HepG2 (cell line): ENCODE data around the gene MDP1. TPM values are rescaled to one million over a fixed set of nuclear protein-coding genes. Genes with fewer than 3 reads are reported as not detected.

Source experiments
- ARID5B ChIP-seq: IDR thresholded peaks from 2 replicates; pipeline ENCODE4 v1.4.0; 2020; ENCODE audit warnings: mild to moderate bottlenecking, missing genetic modification reagents
- GATAD2A ChIP-seq: IDR thresholded peaks from 2 replicates; pipeline ENCODE4 v1.6.1; 2016
- KAT7 ChIP-seq: IDR thresholded peaks from 2 replicates; pipeline ENCODE4 v1.6.1; 2018; ENCODE audit warnings: borderline replicate concordance, missing compliant biosample characterization
- LCORL ChIP-seq, 2 experiments: fragments of 450-650 bp in 1 of 2; sonication (generic) in 1 of 2; formaldehyde crosslinking in 1 of 2; IDR thresholded peaks; 2 replicates each; pipeline versions ENCODE4 v1.5.0 to v1.6.1; 2017 to 2020; ENCODE audit warnings: antibody characterized with exemption in 1 of 2, missing genetic modification reagents in 1 of 2
- MED8 ChIP-seq: sonication (generic); formaldehyde crosslinking; IDR thresholded peaks from 2 replicates; pipeline ENCODE4 v1.8.1; 2023; ENCODE audit warnings: mild to moderate bottlenecking, missing genetic modification reagents; ENCODE audit not compliant: insufficient replicate concordance
- PRDM4 ChIP-seq: sonication (generic); formaldehyde crosslinking; IDR thresholded peaks from 2 replicates; pipeline ENCODE4 v1.9.0; 2021; ENCODE audit warnings: missing genetic modification reagents, borderline replicate concordance
- PREB ChIP-seq: sonication (generic); formaldehyde crosslinking; IDR thresholded peaks from 2 replicates; pipeline ENCODE4 v1.4.0; 2020; ENCODE audit warnings: missing genetic modification reagents
- RBM22 ChIP-seq: fragments of 200-400 bp; formaldehyde crosslinking; optimal IDR thresholded peaks from 2 replicates; pipeline ENCODE3; 2017; ENCODE audit warnings: mild to moderate bottlenecking, low read length, moderate library complexity
- SAP130 ChIP-seq: IDR thresholded peaks from 2 replicates; pipeline ENCODE4 v1.6.1; 2016; ENCODE audit warnings: low read depth
- TEAD3 ChIP-seq: optimal IDR thresholded peaks from 2 replicates; pipeline ENCODE3; 2016; ENCODE audit warnings: borderline replicate concordance
- ZNF230 ChIP-seq: sonication (generic); formaldehyde crosslinking; IDR thresholded peaks from 2 replicates; pipeline ENCODE4 v1.4.0; 2020; ENCODE audit warnings: mild to moderate bottlenecking, missing genetic modification reagents
- ZNF24 ChIP-seq: fragments of 450-650 bp; IDR thresholded peaks from 2 replicates; pipeline ENCODE4 v1.6.1; 2017; ENCODE audit warnings: antibody characterized with exemption, mild to moderate bottlenecking
- ZNF354B ChIP-seq: sonication (generic); formaldehyde crosslinking; IDR thresholded peaks from 2 replicates; pipeline ENCODE4 v1.8.0; 2022; ENCODE audit warnings: mild to moderate bottlenecking, missing genetic modification reagents
- ZNF605 ChIP-seq: sonication (generic); formaldehyde crosslinking; IDR thresholded peaks from 2 replicates; pipeline ENCODE4 v1.8.0; 2022; ENCODE audit warnings: mild to moderate bottlenecking, missing genetic modification reagents
- ZNF691 ChIP-seq: sonication (generic); formaldehyde crosslinking; IDR thresholded peaks from 2 replicates; pipeline ENCODE4 v1.4.0; 2020; ENCODE audit warnings: missing genetic modification reagents, low read depth, mild to moderate bottlenecking, borderline replicate concordance
- ZNF772 ChIP-seq: sonication (generic); formaldehyde crosslinking; IDR thresholded peaks from 2 replicates; pipeline ENCODE4 v1.5.0; 2020; ENCODE audit warnings: mild to moderate bottlenecking, missing genetic modification reagents
- polyA plus RNA-seq, 8 experiments: library from polyadenylated mRNA; depleted of rRNA in 3 of 8; stranded (reverse) in 7 of 8; unstranded in 1 of 8; fragments of >200 nt; fragmentation: Illumina TruSeq in 4 of 8; extraction: Trizol in 4 of 8; gene quantifications; 2 replicates each; pipeline versions ENCODE4 v1.2.1 to v1.2.3, GENCODE V29; 2011 to 2016; ENCODE audit warnings: low read depth in 4 of 8, missing spikeins in 1 of 8, mixed read lengths in 1 of 8; ENCODE audit not compliant: insufficient read depth in 1 of 8
- total RNA-seq, 5 experiments: library from RNA; depleted of rRNA; stranded (reverse); fragments of >200 nt; fragmentation: Illumina TruSeq; extraction: Trizol; gene quantifications; 2 replicates each; pipeline ENCODE4 v1.2.3, GENCODE V29; 2016; ENCODE audit warnings: low read depth in 1 of 5
- TF ChIP-seq, protein P1 (sequence below): IDR thresholded peaks from 2 replicates; pipeline ENCODE4 v1.6.1; 2018; ENCODE audit warnings: missing genetic modification reagents, mild to moderate bottlenecking, missing compliant biosample characterization
- TF ChIP-seq, protein P2 (sequence below): sonication (generic); formaldehyde crosslinking; IDR thresholded peaks from 2 replicates; pipeline ENCODE4 v1.4.0; 2020; ENCODE audit warnings: missing genetic modification reagents, mild to moderate bottlenecking, borderline replicate concordance

MDP1 gene
- total and polyA plus RNA-seq, 2 of the 13 experiments (the other 11 are each of a cell fraction or from before 2014, with no cell fraction given): 44.1 to 48.7 TPM

DNA sequence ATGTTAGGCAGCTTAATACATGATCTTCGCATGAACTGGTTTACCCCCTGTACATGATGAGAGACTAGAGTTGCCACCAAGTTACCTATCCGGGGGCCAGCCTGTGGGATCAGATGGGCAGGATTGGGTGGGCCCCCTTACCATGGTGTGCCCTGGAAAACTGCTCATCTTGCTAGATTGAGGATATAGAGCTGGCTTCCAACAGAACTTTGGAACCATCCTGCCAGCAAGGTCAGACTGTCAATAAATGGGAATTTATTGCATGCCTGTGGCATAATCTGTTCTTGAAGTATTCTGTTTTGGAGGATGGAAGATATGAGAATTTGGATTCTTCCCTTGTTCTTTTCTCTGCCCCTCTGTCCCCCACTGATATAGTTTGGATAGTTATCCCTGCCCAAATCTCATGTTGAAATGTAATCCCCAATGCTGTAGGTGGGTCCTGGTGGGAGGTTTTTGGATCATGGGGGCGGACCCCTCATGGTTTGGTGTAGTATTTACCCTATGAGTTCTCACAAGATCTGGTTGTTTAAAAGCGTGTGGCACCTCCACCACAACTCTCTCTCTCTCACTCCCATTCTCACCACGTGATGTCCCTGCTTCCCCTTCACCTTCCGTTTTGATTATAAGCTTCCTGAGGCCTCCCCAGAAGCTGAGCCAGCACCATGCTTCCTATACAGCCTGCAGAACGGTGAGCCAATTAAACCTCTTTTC lies 16.9 kb downstream of the MDP1 start (continued):
- TF ChIP-seq PRDM4 (no peak), LCORL (IDR thresholded peaks at IDR 0.05) (no peak), LCORL (CRISPR knock-in tag; IDR thresholded peaks at IDR 0.05) (0 out of 2 replicates have a peak, but pooled peaks have one; percentile 34), SAP130 (CRISPR knock-in tag) (0 out of 2 replicates have a peak, but pooled peaks have one; percentile 26), RBM22 (peak; percentile 20), PREB (CRISPR knock-in tag) (no peak), ZNF691 (CRISPR knock-in tag) (0 out of 2 replicates have a peak, but pooled peaks have one; percentile 25), ZNF605 (CRISPR knock-in tag) (peak; percentile 66; the same call in 1 of the 2 replicates), KAT7 (CRISPR knock-in tag) (0 out of 2 replicates have a peak, but pooled peaks have one; percentile 31), GATAD2A (peak; percentile 43), MED8 (CRISPR knock-in tag) (peak; percentile 27), TEAD3 (CRISPR knock-in tag) (peak; percentile 23), ZNF354B (CRISPR knock-in tag) (no peak), ZNF772 (0 out of 2 replicates have a peak, but pooled peaks have one; percentile 20), ZNF24 (no peak), ARID5B (CRISPR knock-in tag) (0 out of 2 replicates have a peak, but pooled peaks have one; percentile 38), ZNF230 (0 out of 2 replicates have a peak, but pooled peaks have one; percentile 25)
- TF ChIP-seq, protein P1, sequence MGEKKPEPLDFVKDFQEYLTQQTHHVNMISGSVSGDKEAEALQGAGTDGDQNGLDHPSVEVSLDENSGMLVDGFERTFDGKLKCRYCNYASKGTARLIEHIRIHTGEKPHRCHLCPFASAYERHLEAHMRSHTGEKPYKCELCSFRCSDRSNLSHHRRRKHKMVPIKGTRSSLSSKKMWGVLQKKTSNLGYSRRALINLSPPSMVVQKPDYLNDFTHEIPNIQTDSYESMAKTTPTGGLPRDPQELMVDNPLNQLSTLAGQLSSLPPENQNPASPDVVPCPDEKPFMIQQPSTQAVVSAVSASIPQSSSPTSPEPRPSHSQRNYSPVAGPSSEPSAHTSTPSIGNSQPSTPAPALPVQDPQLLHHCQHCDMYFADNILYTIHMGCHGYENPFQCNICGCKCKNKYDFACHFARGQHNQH (CRISPR knock-in tag): peak; percentile 29; the same call in 1 of the 2 replicates
- TF ChIP-seq, protein P2, sequence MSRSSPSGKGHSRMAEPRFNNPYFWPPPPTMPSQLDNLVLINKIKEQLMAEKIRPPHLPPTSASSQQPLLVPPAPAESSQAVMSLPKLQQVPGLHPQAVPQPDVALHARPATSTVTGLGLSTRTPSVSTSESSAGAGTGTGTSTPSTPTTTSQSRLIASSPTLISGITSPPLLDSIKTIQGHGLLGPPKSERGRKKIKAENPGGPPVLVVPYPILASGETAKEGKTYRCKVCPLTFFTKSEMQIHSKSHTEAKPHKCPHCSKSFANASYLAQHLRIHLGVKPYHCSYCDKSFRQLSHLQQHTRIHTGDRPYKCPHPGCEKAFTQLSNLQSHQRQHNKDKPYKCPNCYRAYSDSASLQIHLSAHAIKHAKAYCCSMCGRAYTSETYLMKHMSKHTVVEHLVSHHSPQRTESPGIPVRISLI: no peak
